GM12864 (cell line): ENCODE measurements around the gene LPP.

Source experiments
- DNase-seq: peaks from one replicate; pipeline ENCODE4 v3.0.0-alpha.2; 2011; ENCODE audit warnings: low read depth
- H3K4me3 ChIP-seq: 2 replicates; pipeline ENCODE4 v1.5.1; 2011; ENCODE audit warnings: mild to moderate bottlenecking, low read depth, low read length, control low read depth
- TF ChIP-seq, protein P1 (sequence below): IDR thresholded peaks from 2 replicates; pipeline ENCODE4 v1.5.1; 2011; ENCODE audit warnings: low read depth, mild to moderate bottlenecking, moderate library complexity, low read length, control low read depth, inconsistent platforms; ENCODE audit errors: missing control alignments

The LPP gene

DNA sequence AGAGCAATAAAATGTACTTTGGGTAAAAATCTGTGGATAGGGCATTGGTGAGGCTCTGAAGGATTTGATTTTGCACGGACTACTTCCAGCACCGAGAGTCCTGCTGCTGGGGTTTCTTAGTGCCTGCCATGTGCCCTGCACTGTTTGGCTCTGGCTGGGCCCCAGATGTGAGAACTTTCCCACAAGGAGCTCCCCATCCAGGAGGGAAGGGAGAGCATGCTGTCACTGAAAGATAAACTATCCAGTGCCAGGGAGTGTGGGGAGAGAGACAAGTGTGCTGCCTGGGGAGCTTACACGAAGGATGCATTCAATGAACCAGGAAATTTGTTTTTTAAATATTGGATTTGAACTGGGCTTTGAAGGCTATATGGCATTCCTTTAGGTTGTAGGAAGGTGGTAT lies 30.2 kb downstream of the LPP start:
- no peak for DNase-seq
- TF ChIP-seq, protein P1, sequence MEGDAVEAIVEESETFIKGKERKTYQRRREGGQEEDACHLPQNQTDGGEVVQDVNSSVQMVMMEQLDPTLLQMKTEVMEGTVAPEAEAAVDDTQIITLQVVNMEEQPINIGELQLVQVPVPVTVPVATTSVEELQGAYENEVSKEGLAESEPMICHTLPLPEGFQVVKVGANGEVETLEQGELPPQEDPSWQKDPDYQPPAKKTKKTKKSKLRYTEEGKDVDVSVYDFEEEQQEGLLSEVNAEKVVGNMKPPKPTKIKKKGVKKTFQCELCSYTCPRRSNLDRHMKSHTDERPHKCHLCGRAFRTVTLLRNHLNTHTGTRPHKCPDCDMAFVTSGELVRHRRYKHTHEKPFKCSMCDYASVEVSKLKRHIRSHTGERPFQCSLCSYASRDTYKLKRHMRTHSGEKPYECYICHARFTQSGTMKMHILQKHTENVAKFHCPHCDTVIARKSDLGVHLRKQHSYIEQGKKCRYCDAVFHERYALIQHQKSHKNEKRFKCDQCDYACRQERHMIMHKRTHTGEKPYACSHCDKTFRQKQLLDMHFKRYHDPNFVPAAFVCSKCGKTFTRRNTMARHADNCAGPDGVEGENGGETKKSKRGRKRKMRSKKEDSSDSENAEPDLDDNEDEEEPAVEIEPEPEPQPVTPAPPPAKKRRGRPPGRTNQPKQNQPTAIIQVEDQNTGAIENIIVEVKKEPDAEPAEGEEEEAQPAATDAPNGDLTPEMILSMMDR, result no peak

DNA sequence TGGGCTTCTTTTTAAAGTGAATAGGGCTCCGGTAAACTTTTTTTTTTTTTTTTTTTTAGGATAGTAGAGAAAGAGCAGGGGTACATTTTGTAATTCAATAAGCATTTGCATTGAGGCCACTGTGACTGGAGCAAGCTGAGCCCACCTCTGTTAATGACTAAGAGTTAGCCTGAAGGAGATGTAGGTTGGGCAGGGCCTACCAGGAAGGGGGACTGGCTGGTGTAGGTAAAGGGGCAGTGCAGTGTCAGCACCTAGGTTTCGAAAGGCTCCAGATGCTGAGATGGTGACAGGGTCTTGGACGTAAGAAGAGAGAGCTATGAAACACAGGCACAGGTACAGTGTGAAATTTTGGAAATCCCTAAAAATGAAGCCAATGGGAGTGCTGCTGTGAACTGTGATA lies 30.7 kb downstream of the LPP start:
- no peak overlapping the region for H3K4me3 ChIP-seq
- no peak for DNase-seq
- TF ChIP-seq, protein P1, result no peak

More for the DNA sequence above, 30.2 kb downstream of the LPP start:
- no peak overlapping the region for H3K4me3 ChIP-seq

DNA sequence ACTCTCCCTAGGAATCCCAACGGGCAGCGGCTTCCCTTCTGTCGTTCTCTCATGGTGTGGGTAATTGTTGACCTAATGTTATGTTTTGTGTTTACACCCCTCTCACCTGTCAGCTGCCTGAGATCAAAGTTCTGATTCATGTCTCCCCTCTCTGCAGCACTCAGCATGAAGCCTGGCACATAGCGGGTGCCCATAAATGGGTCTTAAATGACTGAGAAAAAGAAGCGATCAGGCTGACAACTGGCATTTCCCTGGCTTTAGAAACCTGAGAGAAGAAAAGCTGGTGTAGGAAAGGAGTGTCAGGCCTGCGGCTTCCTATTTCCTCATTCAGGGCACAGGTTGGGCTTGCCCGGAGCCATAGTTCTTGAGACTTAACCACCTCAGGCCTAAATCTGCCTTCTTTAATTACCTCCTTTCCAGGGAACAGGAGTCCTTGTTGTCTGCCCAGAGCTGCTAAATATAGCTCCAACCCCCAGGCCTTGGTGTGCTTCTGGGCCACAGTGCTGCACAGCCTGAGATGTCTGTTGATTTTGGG lies 31.8 kb downstream of the LPP start:
- H3K4me3 ChIP-seq, result no peak overlapping the region
- TF ChIP-seq, protein P1, result no peak
- DNase-seq, result no peak

DNA sequence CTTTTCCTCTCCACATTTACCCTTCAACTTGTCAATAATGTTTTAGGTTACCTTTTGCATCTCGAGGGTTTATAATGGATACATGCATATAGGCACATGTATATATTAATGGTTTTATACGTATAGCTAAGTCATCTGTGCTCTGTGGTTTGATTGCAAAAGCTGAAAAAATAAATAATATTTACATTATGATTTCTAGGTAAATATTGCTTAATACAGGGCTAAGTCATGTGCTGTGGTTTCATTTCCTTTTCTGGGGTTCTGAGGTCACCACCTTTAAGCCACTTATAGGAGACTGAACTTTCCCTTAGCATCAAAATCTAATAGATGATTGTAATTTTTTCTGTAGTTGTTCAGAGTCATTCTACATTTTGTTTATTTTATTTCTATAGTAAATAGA lies 33.1 kb downstream of the LPP start:
- H3K4me3 ChIP-seq, result no peak overlapping the region
- DNase-seq, result no peak
- TF ChIP-seq, protein P1, result no peak

GRCh38 chr3:188188911-188189310 lies 35.0 kb downstream of the LPP start:
- TF ChIP-seq, protein P1, result no peak
- H3K4me3 ChIP-seq, result no peak overlapping the region
- no peak for DNase-seq

DNA sequence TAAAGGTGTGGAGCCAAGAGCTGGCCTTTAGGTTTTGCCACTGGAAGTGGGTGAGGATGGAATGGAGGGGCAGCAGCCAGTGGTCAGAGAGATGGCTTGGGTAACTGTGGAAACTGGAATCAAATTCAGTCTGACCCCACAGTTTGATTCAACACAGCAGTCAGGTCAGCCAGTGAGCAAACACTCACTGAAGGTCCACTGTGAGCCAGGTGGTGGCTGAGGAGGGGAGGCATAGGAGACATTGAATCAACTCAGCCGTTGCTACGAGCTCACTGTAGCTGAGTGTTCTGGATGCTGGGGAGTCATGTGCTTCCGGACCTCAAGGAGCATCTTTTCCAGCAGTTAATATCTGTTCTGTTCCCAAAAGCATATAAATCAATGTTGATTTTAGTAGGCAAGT lies 37.5 kb downstream of the LPP start:
- H3K4me3 ChIP-seq, result no peak overlapping the region
- DNase-seq, result no peak
- TF ChIP-seq, protein P1, result no peak

DNA sequence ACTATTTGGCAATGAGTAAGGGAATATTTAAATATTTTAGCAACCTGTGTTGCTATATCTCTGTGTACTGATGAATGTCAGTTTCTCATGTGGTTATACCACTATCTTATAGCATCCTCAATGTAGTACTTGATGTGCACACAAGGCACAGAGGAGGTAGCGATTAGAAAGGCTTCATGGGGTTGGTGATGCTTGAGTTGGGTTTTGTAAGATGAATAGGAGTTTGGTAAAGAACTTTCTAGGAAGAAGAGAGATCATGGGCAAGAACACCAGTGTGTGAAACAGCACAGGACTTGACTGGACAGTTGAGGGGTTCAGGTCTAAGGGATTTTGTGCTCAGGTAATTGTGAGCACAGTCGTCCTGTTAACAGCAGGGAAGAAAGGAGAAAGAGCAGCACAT lies 38.1 kb downstream of the LPP start:
- no peak for DNase-seq
- TF ChIP-seq, protein P1, result no peak

More for the DNA sequence above, 38.1 kb downstream of the LPP start:
- no peak overlapping the region for H3K4me3 ChIP-seq
